Omental fat pad (tissue), 4 donors: ENCODE results near the gene CDH23. TPM values are rescaled to one million over a fixed set of nuclear protein-coding genes. Genes with fewer than 3 reads are reported as not detected.
A peak's percentile ranks its signal among the peaks of the same experiment; 100 is the strongest.

Experiments
- ATAC-seq: fragments of 150-250 bp; one replicate; pipeline ENCODE4 v1.9.1; 2016; ENCODE audit warnings: mild to moderate bottlenecking, moderate library complexity; ENCODE audit not compliant: low FRiP score
- DNase-seq: peaks from one replicate; pipeline ENCODE4 v3.0.0-alpha.2; 2019; ENCODE audit warnings: low spot score
- total RNA-seq, 4 donors: library from RNA; depleted of rRNA; stranded (reverse); fragments of >200 nt; gene quantifications; one replicate each; pipeline ENCODE4 v1.1.0, GENCODE V29; 2016
- TF ChIP-seq, protein P1 (sequence below), 3 donors: fragments of 450-650 bp; IDR thresholded peaks; one replicate each; pipeline ENCODE4 v1.5.1; 2016 to 2017; ENCODE audit warnings: antibody characterized with exemption in 3 of 3, mild to moderate bottlenecking in 3 of 3, moderate library complexity in 2 of 3

CDH23 gene
- total RNA-seq, 4 donors from 2014 or later: 25.3 to 41.9 (median 34.4) TPM

- TF ChIP-seq, protein P1, sequence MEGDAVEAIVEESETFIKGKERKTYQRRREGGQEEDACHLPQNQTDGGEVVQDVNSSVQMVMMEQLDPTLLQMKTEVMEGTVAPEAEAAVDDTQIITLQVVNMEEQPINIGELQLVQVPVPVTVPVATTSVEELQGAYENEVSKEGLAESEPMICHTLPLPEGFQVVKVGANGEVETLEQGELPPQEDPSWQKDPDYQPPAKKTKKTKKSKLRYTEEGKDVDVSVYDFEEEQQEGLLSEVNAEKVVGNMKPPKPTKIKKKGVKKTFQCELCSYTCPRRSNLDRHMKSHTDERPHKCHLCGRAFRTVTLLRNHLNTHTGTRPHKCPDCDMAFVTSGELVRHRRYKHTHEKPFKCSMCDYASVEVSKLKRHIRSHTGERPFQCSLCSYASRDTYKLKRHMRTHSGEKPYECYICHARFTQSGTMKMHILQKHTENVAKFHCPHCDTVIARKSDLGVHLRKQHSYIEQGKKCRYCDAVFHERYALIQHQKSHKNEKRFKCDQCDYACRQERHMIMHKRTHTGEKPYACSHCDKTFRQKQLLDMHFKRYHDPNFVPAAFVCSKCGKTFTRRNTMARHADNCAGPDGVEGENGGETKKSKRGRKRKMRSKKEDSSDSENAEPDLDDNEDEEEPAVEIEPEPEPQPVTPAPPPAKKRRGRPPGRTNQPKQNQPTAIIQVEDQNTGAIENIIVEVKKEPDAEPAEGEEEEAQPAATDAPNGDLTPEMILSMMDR (IDR thresholded peaks at IDR 0.05): no peak
- DNase-seq (no peak), ATAC-seq (no peak)
Measured at GRCh38 chr10:71692598-71693306, 296.0 kb downstream of the CDH23 start.

DNA sequence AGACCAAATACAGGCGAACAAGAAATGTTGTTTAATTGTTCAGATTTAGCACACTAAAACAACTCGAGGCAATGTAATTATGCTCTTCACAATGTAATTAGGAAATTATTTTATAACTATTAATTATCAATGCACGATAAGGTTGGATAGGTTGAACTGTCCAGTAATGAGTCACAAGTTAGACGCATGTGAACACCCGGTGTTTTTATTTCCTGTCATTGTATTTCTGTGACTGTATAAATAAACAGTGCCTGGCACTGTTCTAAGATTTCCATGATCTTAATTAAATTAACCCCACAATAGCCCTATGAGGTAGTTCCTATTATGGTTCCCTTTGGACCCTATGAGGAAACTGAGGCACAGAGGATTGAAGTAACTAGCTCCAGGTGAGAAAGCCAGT lies 296.7 kb downstream of the CDH23 start:
- ATAC-seq (no peak), DNase-seq (no peak)
- TF ChIP-seq, protein P1 (IDR thresholded peaks at IDR 0.05): no peak

DNA sequence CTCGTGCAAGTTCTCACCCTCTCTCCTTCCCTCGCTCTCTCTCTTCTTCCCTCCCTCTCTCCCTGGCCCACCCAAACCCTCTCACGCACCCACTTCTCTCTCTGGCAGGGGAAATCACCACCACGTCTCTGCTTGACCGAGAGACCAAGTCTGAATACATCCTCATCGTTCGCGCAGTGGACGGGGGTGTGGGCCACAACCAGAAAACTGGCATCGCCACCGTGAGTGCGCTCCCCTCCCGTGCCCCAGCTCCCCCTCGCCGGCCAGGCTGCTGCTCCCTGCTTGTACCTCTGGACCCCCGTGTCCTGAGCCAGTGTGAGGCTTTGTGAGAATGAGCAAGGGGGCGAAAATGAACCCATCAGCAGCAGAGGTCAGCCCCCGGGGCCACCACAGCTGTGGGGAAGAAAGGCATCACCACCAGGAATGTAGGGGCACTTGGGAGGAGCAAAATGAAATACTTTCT lies 297.4 kb downstream of the CDH23 start:
- ATAC-seq (no peak), DNase-seq (no peak)
- TF ChIP-seq, protein P1 (IDR thresholded peaks at IDR 0.05): no peak

DNA sequence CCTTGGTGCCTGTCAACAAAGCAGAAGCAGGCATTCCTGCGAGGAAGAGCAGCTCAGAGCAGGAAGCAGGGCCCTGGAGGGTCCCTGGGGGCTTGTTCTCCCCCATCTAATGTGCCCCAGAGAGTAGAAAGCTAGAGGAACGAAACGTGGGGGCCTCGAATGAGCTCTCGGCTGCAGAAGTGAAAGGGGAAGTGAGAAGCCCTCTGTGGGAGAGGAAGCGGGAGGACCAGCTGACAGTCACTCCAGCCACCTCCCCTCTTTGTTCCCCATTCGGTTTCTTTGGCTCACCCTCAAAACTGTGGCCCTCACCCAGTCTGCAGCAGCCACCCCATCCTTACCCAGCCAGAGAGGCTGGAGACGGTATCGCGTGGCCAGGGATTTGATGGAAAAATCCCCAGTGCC lies 297.8 kb downstream of the CDH23 start:
- no peak for ATAC-seq
- TF ChIP-seq, protein P1 (IDR thresholded peaks at IDR 0.05): no peak

DNA sequence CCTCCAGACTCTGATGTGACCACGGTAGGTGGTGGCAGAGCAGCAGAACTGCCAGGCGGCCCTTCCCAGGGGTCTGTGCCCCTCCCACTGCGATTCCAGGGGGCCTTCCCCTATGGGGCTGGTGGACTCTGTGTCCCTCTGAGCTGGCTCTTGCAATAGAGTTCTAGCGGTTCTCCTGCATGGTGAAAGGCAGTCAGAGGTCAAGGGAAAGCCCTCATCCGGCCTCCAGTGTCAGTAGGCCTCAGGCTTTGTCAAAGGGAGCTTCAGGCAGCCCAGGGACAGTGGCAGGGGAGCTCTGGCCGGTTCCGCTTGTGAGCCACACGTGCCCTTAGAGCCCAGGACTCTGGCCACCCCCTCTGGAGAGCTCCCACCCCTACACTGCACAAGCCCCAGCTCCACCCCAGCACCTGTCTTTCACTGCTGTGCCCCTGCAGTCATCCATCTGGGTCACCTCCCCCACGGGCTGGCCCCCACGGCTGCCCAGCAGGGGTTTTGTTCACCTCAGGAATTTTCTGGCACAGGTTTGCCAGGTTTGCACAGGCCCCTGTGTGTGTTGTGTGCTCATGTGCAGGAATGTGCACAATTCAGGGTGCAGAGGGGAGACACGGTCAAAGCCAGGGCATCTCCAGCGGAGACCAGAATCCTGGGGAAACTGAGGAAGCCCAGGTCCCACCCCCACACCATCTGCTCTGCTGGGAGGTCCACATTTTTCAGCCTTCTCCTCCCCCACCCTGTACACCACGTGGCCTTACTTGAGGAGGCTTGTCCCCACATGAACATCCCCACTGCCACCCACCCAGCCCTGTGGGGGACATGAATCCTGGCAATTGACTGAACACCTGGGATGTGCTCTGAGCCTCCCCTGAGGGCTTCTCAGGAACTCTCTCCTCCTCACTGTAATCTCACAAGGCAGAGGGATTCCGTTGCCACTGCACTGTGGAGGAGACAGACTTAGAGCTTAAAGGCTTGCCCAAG lies 299.1 kb downstream of the CDH23 start:
- DNase-seq (no peak), ATAC-seq (no peak)
- TF ChIP-seq, protein P1 (IDR thresholded peaks at IDR 0.05): no peak

More for the DNA sequence above, 297.8 kb downstream of the CDH23 start:
- DNase-seq: no peak

DNA sequence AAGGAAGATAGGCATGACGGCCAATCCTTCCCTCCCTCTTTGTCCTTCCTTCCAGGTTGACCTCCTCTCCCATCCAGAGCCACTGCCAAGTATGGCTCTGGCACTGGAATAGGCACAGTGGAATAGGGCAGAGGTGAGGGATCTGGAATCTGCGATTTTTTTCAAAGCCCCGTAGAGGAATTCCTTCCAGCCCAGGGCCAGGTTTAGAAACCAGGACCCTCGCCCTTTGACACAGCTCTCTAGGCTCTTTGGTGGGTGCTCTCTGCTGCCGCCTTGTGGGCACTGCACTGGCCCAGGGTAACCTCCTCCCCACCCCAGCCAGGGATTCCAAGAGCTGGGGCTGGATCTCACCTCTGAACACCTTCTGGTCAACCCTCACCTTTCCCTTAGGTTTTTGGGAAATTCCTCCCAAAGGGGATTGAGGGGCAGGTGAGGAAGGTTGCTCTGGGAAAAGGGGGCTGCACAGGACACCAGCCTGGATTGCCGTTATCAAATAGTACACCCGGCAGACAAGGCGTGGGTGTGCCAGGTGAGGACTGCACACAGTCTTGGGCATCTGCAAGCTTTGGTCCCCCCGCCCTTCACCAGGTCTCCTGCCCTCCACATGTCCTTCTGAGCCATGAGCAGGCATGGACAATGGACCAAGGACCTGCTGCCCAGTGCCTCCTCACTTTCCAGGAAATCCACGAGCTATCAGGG lies 300.1 kb downstream of the CDH23 start:
- peak; percentile 71 for DNase-seq
- ATAC-seq: no peak
- TF ChIP-seq, protein P1 (IDR thresholded peaks at IDR 0.05): peak in 1 of 3 donors; percentile 24
